SKM-1 treated with dmso at 0.1 percent for 144 hours (cell line): ENCODE results near the gene BLCAP.

Experiments used
- DNase-seq: peaks from one replicate; lab custom pipeline; 2025; ENCODE audit not compliant: unreplicated experiment; lab: John Stamatoyannopoulos, UW

BLCAP gene

GRCh38 chr20:37518059-37518458 is 9.6 kb downstream of the BLCAP start:
- DNase-seq = no peak

GRCh38 chr20:37516811-37517750 is 10.6 kb downstream of the BLCAP start:
- DNase-seq = no peak

- DNase-seq = no peak
These were observed 11.8 kb downstream of the BLCAP start for GRCh38 chr20:37515876-37516275.

GRCh38 chr20:37513779-37514359 is 13.8 kb downstream of the BLCAP start:
- DNase-seq = no peak

GRCh38 chr20:37511610-37512275 is 15.9 kb downstream of the BLCAP start:
- DNase-seq = no peak

GRCh38 chr20:37510226-37510625 is 17.4 kb downstream of the BLCAP start:
- no peak for DNase-seq

GRCh38 chr20:37506152-37506725 is 21.4 kb downstream of the BLCAP start:
- no peak for DNase-seq

- no peak for DNase-seq
These were observed 22.2 kb downstream of the BLCAP start for GRCh38 chr20:37505263-37506151.

- DNase-seq = no peak
These were observed 23.1 kb downstream of the BLCAP start for GRCh38 chr20:37504404-37505096.

GRCh38 chr20:37503256-37503927 is 24.3 kb downstream of the BLCAP start:
- no peak for DNase-seq

GRCh38 chr20:37502654-37503053 is 25.0 kb downstream of the BLCAP start:
- no peak for DNase-seq

- no peak for DNase-seq
These were observed 25.7 kb downstream of the BLCAP start for GRCh38 chr20:37501940-37502339.

GRCh38 chr20:37500311-37500710 is 27.4 kb downstream of the BLCAP start:
- DNase-seq = no peak

GRCh38 chr20:37498066-37498665 is 29.5 kb downstream of the BLCAP start:
- no peak for DNase-seq

GRCh38 chr20:37494796-37495195 is 32.9 kb downstream of the BLCAP start:
- no peak for DNase-seq

- no peak for DNase-seq
These were observed 33.4 kb downstream of the BLCAP start for GRCh38 chr20:37494301-37494700.

GRCh38 chr20:37492945-37493344 is 34.7 kb downstream of the BLCAP start:
- DNase-seq = no peak

GRCh38 chr20:37492096-37492625 is 35.5 kb downstream of the BLCAP start:
- no peak for DNase-seq
